MM.1S (cell line): Measurements from ENCODE around the gene TP53.

Source experiments
- EZH2 ChIP-seq: fragments of 300-600 bp; sonication (generic); optimal IDR thresholded peaks from 2 replicates; pipeline ENCODE3; 2017; ENCODE audit warnings: low read depth, mild to moderate bottlenecking, antibody characterized with exemption, low read length, mixed read lengths
- TF ChIP-seq, protein P1 (sequence below): fragments of 300-600 bp; sonication (generic); IDR thresholded peaks from 2 replicates; pipeline ENCODE4 v1.5.1; 2016; ENCODE audit warnings: antibody characterized with exemption, low read length, mixed read lengths

- TF ChIP-seq, protein P1, sequence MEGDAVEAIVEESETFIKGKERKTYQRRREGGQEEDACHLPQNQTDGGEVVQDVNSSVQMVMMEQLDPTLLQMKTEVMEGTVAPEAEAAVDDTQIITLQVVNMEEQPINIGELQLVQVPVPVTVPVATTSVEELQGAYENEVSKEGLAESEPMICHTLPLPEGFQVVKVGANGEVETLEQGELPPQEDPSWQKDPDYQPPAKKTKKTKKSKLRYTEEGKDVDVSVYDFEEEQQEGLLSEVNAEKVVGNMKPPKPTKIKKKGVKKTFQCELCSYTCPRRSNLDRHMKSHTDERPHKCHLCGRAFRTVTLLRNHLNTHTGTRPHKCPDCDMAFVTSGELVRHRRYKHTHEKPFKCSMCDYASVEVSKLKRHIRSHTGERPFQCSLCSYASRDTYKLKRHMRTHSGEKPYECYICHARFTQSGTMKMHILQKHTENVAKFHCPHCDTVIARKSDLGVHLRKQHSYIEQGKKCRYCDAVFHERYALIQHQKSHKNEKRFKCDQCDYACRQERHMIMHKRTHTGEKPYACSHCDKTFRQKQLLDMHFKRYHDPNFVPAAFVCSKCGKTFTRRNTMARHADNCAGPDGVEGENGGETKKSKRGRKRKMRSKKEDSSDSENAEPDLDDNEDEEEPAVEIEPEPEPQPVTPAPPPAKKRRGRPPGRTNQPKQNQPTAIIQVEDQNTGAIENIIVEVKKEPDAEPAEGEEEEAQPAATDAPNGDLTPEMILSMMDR = no peak
- TF ChIP-seq EZH2 = no peak
Measured at GRCh38 chr17:7704601-7705268, 17.4 kb upstream of the TP53 start, which contains the start of gene EFNB3.
